SW480 (cell line): Measurements from ENCODE around the gene DDX47.
"Not testable (repeated sequence)": the region's sequence is repeated elsewhere in the genome, so short reads cannot be mapped to it uniquely, and the experiment has no call there.

Source experiments
- DNase-seq: peaks from one replicate; pipeline ENCODE4 v3.0.0-alpha.2; 2016; ENCODE audit warnings: low spot score

DDX47 gene

GRCh38 chr12:12874029-12874428 is 60.9 kb downstream of the DDX47 start:
- no peak for DNase-seq

GRCh38 chr12:12875301-12875700 is 62.2 kb downstream of the DDX47 start:
- not testable (repeated sequence) for DNase-seq

- DNase-seq: no peak
Measured at GRCh38 chr12:12877153-12877768, 64.1 kb downstream of the DDX47 start.

- no peak for DNase-seq
Measured at GRCh38 chr12:12877781-12878455, 64.8 kb downstream of the DDX47 start.
